Trophoblast cell (in vitro differentiated cells and primary cell): ENCODE data around the gene C14orf132.

Experiments
- DNase-seq, 2 donors: peaks; one replicate each; pipeline ENCODE4 v3.0.0-alpha.2; 2016
- H2AFZ ChIP-seq: 2 replicates; pipeline ENCODE4 v1.6.1; 2013; ENCODE audit warnings: low read length, moderate library complexity, mild to moderate bottlenecking; ENCODE audit not compliant: insufficient read depth, poor library complexity
- H2AK5ac ChIP-seq: 2 replicates; pipeline ENCODE4 v1.6.1; 2013; ENCODE audit warnings: mild to moderate bottlenecking, low read length
- H2BK120ac ChIP-seq: 2 replicates; pipeline ENCODE4 v1.6.1; 2013; ENCODE audit warnings: low read length, mild to moderate bottlenecking, moderate library complexity; ENCODE audit not compliant: insufficient read depth, poor library complexity
- H2BK12ac ChIP-seq: 2 replicates; pipeline ENCODE4 v1.6.1; 2013; ENCODE audit warnings: mild to moderate bottlenecking, low read length, moderate library complexity
- H2BK5ac ChIP-seq: 2 replicates; pipeline ENCODE4 v1.6.1; 2013; ENCODE audit warnings: low read length, low read depth, moderate library complexity, mild to moderate bottlenecking; ENCODE audit not compliant: poor library complexity
- H3K14ac ChIP-seq: 2 replicates; pipeline ENCODE4 v1.6.1; 2013; ENCODE audit warnings: mild to moderate bottlenecking, low read length
- H3K18ac ChIP-seq: 2 replicates; pipeline ENCODE4 v1.6.1; 2013; ENCODE audit warnings: mild to moderate bottlenecking, low read length
- H3K23ac ChIP-seq: 2 replicates; pipeline ENCODE4 v1.6.1; 2013; ENCODE audit warnings: low read length
- H3K27ac ChIP-seq: 2 replicates; pipeline ENCODE4 v1.5.1; 2013; ENCODE audit warnings: low read depth, mild to moderate bottlenecking, inconsistent platforms, low read length, moderate library complexity
- H3K27me3 ChIP-seq: 2 replicates; pipeline ENCODE4 v1.6.1; 2013; ENCODE audit warnings: inconsistent platforms, mild to moderate bottlenecking, low read length, moderate library complexity; ENCODE audit not compliant: insufficient read depth
- H3K36me3 ChIP-seq, 2 experiments: 1 replicate in 1 of 2; 2 replicates in 1 of 2; pipeline ENCODE4 v1.6.1; 2013; ENCODE audit warnings: low read length in 2 of 2, mild to moderate bottlenecking in 2 of 2, moderate library complexity in 1 of 2; ENCODE audit not compliant: insufficient read depth in 2 of 2, control insufficient read depth in 1 of 2
- H3K4ac ChIP-seq: 2 replicates; pipeline ENCODE4 v1.6.1; 2013; ENCODE audit warnings: low read depth, mild to moderate bottlenecking, low read length, moderate library complexity
- H3K4me1 ChIP-seq, 2 experiments: 1 replicate in 1 of 2; 2 replicates in 1 of 2; pipeline ENCODE4 v1.6.1; 2013; ENCODE audit warnings: low read length in 2 of 2, mild to moderate bottlenecking in 2 of 2, moderate library complexity in 1 of 2; ENCODE audit not compliant: insufficient read depth in 2 of 2, control insufficient read depth in 1 of 2
- H3K4me2 ChIP-seq: 2 replicates; pipeline ENCODE4 v1.6.1; 2013; ENCODE audit warnings: inconsistent platforms, mild to moderate bottlenecking, low read length, moderate library complexity
- H3K4me3 ChIP-seq: 2 replicates; pipeline ENCODE4 v1.5.1; 2013; ENCODE audit warnings: mild to moderate bottlenecking, low read depth, low read length, inconsistent platforms
- H3K79me1 ChIP-seq: one replicate; pipeline ENCODE4 v1.6.1; 2013; ENCODE audit warnings: low read length
- H3K79me2 ChIP-seq: 2 replicates; pipeline ENCODE4 v1.6.1; 2013; ENCODE audit warnings: low read length, mild to moderate bottlenecking; ENCODE audit not compliant: control insufficient read depth, insufficient read depth, poor library complexity
- H3K9ac ChIP-seq: 2 replicates; pipeline ENCODE4 v1.6.1; 2013; ENCODE audit warnings: mild to moderate bottlenecking, low read length
- H3K9me3 ChIP-seq: 2 replicates; pipeline ENCODE4 v1.6.1; 2013; ENCODE audit warnings: low read depth, mild to moderate bottlenecking, control low read depth, inconsistent platforms, low read length; ENCODE audit not compliant: insufficient read depth
- H4K12ac ChIP-seq: 2 replicates; pipeline ENCODE4 v1.6.1; 2013; ENCODE audit warnings: low read depth, mild to moderate bottlenecking, low read length, moderate library complexity
- H4K8ac ChIP-seq: 2 replicates; pipeline ENCODE4 v1.6.1; 2013; ENCODE audit warnings: low read depth, mild to moderate bottlenecking, low read length, moderate library complexity
- H4K91ac ChIP-seq: one replicate; pipeline ENCODE4 v1.6.1; 2013; ENCODE audit warnings: low read depth, mild to moderate bottlenecking, low read length, moderate library complexity
- WGBS: extraction: QIAGEN DNeasy Blood & Tissue Kit; methylation state at CpG from one replicate; pipeline ENCODE4 v1.1.7; 2013; ENCODE audit warnings: missing lambda C conversion rate; ENCODE audit not compliant: insufficient read length, insufficient coverage; ENCODE audit errors: extremely low coverage; 5-methylcytosine and 5-hydroxymethylcytosine counted together

The C14orf132 gene

DNA sequence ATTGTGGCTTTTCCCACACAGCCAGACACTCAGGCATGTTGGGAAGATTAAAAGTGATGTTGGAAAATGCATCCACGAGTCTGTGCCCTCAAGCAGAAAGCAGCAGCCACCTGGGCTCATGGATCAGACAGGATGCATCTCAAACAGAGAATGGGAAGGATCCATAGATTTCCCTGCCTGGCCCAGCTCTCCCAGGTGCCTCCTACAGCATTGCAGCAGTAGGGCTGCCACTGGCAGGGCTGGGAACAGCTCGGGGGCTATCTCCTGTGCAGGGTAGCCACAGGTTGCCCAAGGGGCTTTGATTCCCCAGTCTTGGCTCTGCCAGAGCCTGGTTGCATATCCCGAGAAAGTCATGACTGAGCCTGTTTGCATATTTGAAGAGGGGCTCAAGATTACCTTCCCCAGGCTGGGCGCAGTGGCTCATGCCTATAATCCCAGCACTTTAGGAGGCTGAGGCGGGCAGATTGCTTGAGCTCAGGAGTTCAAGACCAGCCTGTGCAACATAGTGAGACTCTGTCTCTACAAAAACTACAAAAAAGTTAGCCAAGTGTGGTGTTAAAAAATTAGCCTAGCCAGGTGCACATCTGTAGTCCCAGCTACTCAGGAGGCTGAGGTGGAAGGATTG lies 19.5 kb downstream of the C14orf132 start:
- no peak overlapping the region for H3K4me3 ChIP-seq
- no peak overlapping the region for H4K12ac ChIP-seq

DNA sequence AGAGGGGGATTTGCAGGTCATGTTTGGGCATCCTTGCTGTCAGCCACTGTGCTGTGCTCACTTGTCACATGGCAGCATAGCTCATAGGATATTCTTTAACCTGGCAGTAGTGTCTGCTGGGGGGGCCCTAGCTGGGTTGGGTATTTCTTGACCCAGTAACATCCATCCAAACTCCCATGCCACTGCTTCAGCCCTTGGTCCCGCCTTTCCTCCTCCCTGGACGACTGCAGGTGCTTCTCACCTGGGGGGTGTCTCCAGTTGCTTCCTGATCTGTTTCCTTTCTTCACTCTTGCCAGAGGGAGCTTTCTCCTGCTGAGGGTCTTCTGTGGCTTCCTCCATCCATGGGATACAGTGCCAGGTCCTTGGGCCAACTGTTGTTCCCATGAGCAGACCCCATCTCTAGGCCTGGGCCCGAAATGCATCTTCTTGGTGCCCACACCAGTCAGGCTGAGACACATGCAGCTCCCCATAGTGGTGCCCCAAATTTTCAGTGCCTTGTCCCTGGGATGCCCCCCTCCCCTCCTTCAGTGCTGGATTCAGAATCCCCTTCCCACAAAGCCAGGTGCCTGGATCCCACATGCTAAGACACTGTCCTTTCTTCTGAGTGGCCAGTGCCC lies 20.5 kb downstream of the C14orf132 start:
- no peaks in the 10 kb centered on the region for H3K9me3 ChIP-seq
- H3K36me3 ChIP-seq = no peaks in the 10 kb centered on the region
- H3K79me2 ChIP-seq = no peaks in the 10 kb centered on the region
- H3K79me1 ChIP-seq = no peaks in the 10 kb centered on the region
- H2BK5ac ChIP-seq = no peak overlapping the region
- H3K9ac ChIP-seq = no peak overlapping the region
- H2AK5ac ChIP-seq = no peak overlapping the region
- H3K18ac ChIP-seq = no peak overlapping the region
- H2BK120ac ChIP-seq = no peak overlapping the region
- H2AFZ ChIP-seq = no peak overlapping the region
- no peak overlapping the region for H3K4me2 ChIP-seq
- peaks cover 0 to 2% of the 10 kb centered on the region in 2 experiments for H3K4me1 ChIP-seq
- H3K4ac ChIP-seq = no peak overlapping the region
- no peak for DNase-seq
- no peak overlapping the region for H3K4me3 ChIP-seq
- no peaks in the 10 kb centered on the region for H3K27me3 ChIP-seq
- no CpG with 5 or more reads among the region's 3 CpGs for WGBS
- no peak overlapping the region for H4K91ac ChIP-seq
- no peak overlapping the region for H4K12ac ChIP-seq
- H3K27ac ChIP-seq = no peak overlapping the region
- H3K23ac ChIP-seq = no peak overlapping the region
- H4K8ac ChIP-seq = no peak overlapping the region
- H2BK12ac ChIP-seq = no peak overlapping the region
- H3K14ac ChIP-seq = no peak overlapping the region

More for the DNA sequence above, 19.5 kb downstream of the C14orf132 start:
- H3K36me3 ChIP-seq = no peaks in the 10 kb centered on the region
- no CpG with 5 or more reads among the region's 5 CpGs for whole genome bisulfite sequencing
- no peak overlapping the region for H3K4ac ChIP-seq
- H2AK5ac ChIP-seq = no peak overlapping the region
- no peak overlapping the region for H4K8ac ChIP-seq
- no peaks in the 10 kb centered on the region for H3K79me1 ChIP-seq
- peaks cover 0 to 2% of the 10 kb centered on the region in 2 experiments for H3K4me1 ChIP-seq
- H3K9ac ChIP-seq = no peak overlapping the region
- no peak for DNase-seq
- no peaks in the 10 kb centered on the region for H3K27me3 ChIP-seq
- H3K9me3 ChIP-seq = no peaks in the 10 kb centered on the region
- no peak overlapping the region for H2BK120ac ChIP-seq
- no peak overlapping the region for H2BK5ac ChIP-seq
- H3K23ac ChIP-seq = no peak overlapping the region
- H3K27ac ChIP-seq = no peak overlapping the region
- H2BK12ac ChIP-seq = no peak overlapping the region
- H2AFZ ChIP-seq = no peak overlapping the region
- no peak overlapping the region for H4K91ac ChIP-seq
- H3K14ac ChIP-seq = no peak overlapping the region
- H3K18ac ChIP-seq = no peak overlapping the region
- H3K79me2 ChIP-seq = no peaks in the 10 kb centered on the region
- H3K4me2 ChIP-seq = no peak overlapping the region

DNA sequence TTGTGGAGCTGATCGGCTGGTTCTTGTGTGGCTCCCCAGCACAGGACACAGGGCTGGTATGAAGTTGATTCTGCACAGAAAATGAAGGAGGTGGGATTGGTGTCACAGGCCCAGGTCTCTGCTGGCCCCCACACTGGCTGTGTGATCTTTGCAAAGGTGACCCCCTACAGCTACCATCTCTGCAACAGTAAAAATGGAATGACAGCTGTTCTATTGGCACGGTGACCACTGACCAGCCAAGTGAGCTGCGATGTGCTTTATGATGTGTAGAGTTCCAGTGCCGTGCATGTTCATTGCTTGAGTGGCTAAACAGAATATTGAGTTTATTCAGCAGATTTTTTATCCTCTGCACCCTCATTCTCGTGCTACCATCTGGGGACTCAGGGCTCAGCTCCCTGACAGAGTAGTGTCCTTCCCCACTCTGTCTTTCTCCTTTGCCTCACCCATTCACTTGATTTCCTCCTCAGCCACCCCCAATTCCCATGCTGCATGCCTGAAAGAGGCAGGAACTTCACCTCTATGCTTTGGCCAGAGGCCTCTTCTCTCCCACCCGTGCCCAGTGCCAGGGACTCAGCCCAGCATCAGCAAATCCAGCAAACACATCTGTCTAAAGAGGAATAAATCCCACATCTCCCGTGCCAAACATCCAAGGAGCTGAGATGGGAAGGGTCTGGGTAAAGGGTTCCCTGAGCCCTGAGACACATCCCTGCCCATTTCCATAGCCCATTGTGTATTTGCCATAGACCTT lies 21.2 kb downstream of the C14orf132 start:
- no peak overlapping the region for H3K4me2 ChIP-seq
- H3K27ac ChIP-seq = no peak overlapping the region
- H2BK12ac ChIP-seq = no peak overlapping the region
- H3K23ac ChIP-seq = no peak overlapping the region
- DNase-seq = no peak
- no peak overlapping the region for H4K91ac ChIP-seq
- H2BK5ac ChIP-seq = no peak overlapping the region
- no peaks in the 10 kb centered on the region for H3K36me3 ChIP-seq
- no peak overlapping the region for H3K4ac ChIP-seq
- H3K9me3 ChIP-seq = no peaks in the 10 kb centered on the region
- H3K79me1 ChIP-seq = no peaks in the 10 kb centered on the region
- no peak overlapping the region for H4K8ac ChIP-seq
- no peak overlapping the region for H2BK120ac ChIP-seq
- H3K4me3 ChIP-seq = no peak overlapping the region
- no peaks in the 10 kb centered on the region for H3K4me1 ChIP-seq
- H2AFZ ChIP-seq = no peak overlapping the region
- no peak overlapping the region for H3K14ac ChIP-seq
- no peaks in the 10 kb centered on the region for H3K79me2 ChIP-seq
- no peak overlapping the region for H3K18ac ChIP-seq
- WGBS = no CpG with 5 or more reads among the region's 7 CpGs
- no peak overlapping the region for H4K12ac ChIP-seq
- no peak overlapping the region for H3K9ac ChIP-seq
- H2AK5ac ChIP-seq = no peak overlapping the region
- no peaks in the 10 kb centered on the region for H3K27me3 ChIP-seq

DNA sequence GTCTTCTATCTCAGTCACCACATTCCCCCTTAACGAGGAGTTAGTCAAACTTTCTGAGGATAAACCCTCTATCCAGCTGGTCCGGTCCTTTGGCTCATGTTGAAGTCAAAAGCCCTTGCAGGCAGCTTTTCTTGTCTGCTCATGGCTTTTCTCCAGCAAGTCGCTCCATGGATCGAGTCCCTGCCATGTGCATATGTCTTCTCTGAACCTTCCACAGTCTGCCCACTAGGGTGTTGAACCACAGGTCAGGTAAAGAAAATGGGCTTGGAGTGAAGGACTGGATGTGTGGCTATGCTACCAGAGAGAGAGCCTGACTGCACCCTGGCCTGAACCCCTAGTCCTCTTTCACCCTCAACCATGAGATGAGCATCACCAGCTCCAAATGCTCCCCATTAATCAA lies 22.8 kb downstream of the C14orf132 start:
- no peak overlapping the region for H3K14ac ChIP-seq
- H3K9ac ChIP-seq = no peak overlapping the region
- H2BK120ac ChIP-seq = no peak overlapping the region
- no peak overlapping the region for H2BK12ac ChIP-seq
- no peak overlapping the region for H4K12ac ChIP-seq
- no peak overlapping the region for H3K23ac ChIP-seq
- no peaks in the 10 kb centered on the region for H3K36me3 ChIP-seq
- H3K4me1 ChIP-seq = no peaks in the 10 kb centered on the region
- no peaks in the 10 kb centered on the region for H3K27me3 ChIP-seq
- H2BK5ac ChIP-seq = no peak overlapping the region
- no peak overlapping the region for H4K91ac ChIP-seq
- no CpG with 5 or more reads among the region's 4 CpGs for WGBS
- H3K79me1 ChIP-seq = no peaks in the 10 kb centered on the region
- H3K27ac ChIP-seq = no peak overlapping the region
- H2AK5ac ChIP-seq = no peak overlapping the region
- no peak overlapping the region for H3K4me3 ChIP-seq
- H2AFZ ChIP-seq = no peak overlapping the region
- no peak overlapping the region for H3K4ac ChIP-seq
- H4K8ac ChIP-seq = no peak overlapping the region
- no peak overlapping the region for H3K18ac ChIP-seq
- DNase-seq = no peak
- no peaks in the 10 kb centered on the region for H3K9me3 ChIP-seq
- no peak overlapping the region for H3K4me2 ChIP-seq
- H3K79me2 ChIP-seq = no peaks in the 10 kb centered on the region
